Measurements from ENCODE around the gene JAG2.

The JAG2 gene

GRCh38 chr14:105203057-105203531 is 34.5 kb upstream of the JAG2 start:
- peak; percentile 53 for DNase-seq

- no peak for DNase-seq
Observed at GRCh38 chr14:105201925-105202513, 33.4 kb upstream of the JAG2 start.

GRCh38 chr14:105201156-105201924 is 32.8 kb upstream of the JAG2 start:
- DNase-seq, result no peak

- no peak for DNase-seq
Observed at GRCh38 chr14:105200641-105201040, 32.1 kb upstream of the JAG2 start.

- DNase-seq, result no peak
Observed at GRCh38 chr14:105200074-105200473, 31.5 kb upstream of the JAG2 start.

GRCh38 chr14:105199093-105199492 is 30.5 kb upstream of the JAG2 start:
- no peak for DNase-seq

- no peak for DNase-seq
Observed at GRCh38 chr14:105198588-105198987, 30.0 kb upstream of the JAG2 start.

GRCh38 chr14:105197211-105197641 is 28.6 kb upstream of the JAG2 start:
- no peak for DNase-seq

- DNase-seq, result no peak
Observed at GRCh38 chr14:105196265-105196960, 27.8 kb upstream of the JAG2 start.

GRCh38 chr14:105195522-105196264 is 27.1 kb upstream of the JAG2 start:
- DNase-seq, result no peak

GRCh38 chr14:105195051-105195450 is 26.5 kb upstream of the JAG2 start:
- DNase-seq, result no peak

GRCh38 chr14:105193916-105194782 is 25.6 kb upstream of the JAG2 start:
- DNase-seq, result no peak

- DNase-seq, result no peak
Observed at GRCh38 chr14:105192866-105193731, 24.5 kb upstream of the JAG2 start.

GRCh38 chr14:105187935-105188524 is 19.5 kb upstream of the JAG2 start:
- DNase-seq, result no peak

GRCh38 chr14:105187116-105187515 is 18.5 kb upstream of the JAG2 start:
- no peak for DNase-seq

GRCh38 chr14:105185973-105186372 is 17.4 kb upstream of the JAG2 start:
- no peak for DNase-seq

- no peak for DNase-seq
Observed at GRCh38 chr14:105185001-105185400, 16.4 kb upstream of the JAG2 start.

GRCh38 chr14:105184461-105184860 is 15.9 kb upstream of the JAG2 start:
- DNase-seq, result no peak

- no peak for DNase-seq
Observed at GRCh38 chr14:105182296-105183020, 13.9 kb upstream of the JAG2 start.
